GM12878 (cell line): ENCODE results near the gene SCARF1. TPM values are rescaled to one million over a fixed set of nuclear protein-coding genes. Genes with fewer than 3 reads are reported as not detected.
A peak's percentile ranks its signal among the peaks of the same experiment; 100 is the strongest.

Experiments
- ATAC-seq: fragments of 200-7000 bp; cut with Tn5 transposase; 3 replicates; pipeline ENCODE4 v1.9.1; 2020; ENCODE audit warnings: mild to moderate bottlenecking, moderate library complexity
- BruUV-seq: library from RNA; stranded (reverse); fragments of 400-500 nt; replicated peaks from 2 replicates; lab custom pipeline; 2021; lab: Mats Ljungman, UMichigan
- CTCF ChIA-PET: fragments of 300-600 bp; sonication (Branson Sonifier 250); formaldehyde crosslinking; extraction: SDS; loops from one replicate; lab custom pipeline; 2021; ENCODE audit warnings: inconsistent platforms; lab: Yijun Ruan, JAX
- POLR2A ChIA-PET: fragments of 350-600 bp; formaldehyde crosslinking; extraction: SDS; loops from one replicate; lab custom pipeline; 2021; ENCODE audit warnings: inconsistent platforms; lab: Charles Lee
- RAD21 ChIA-PET: fragments of 300-600 bp; sonication (Branson Sonifier 250); formaldehyde crosslinking; loops from one replicate; lab custom pipeline; 2023; ENCODE audit warnings: antibody characterized with exemption; ENCODE audit not compliant: unreplicated experiment; lab: Charles Lee
- SMC1A ChIA-PET: fragments of 300-600 bp; sonication (Branson Sonifier 250); formaldehyde crosslinking; loops from one replicate; lab custom pipeline; 2023; ENCODE audit not compliant: unreplicated experiment, uncharacterized antibody; lab: Charles Lee
- DNase-seq: peaks from one replicate; pipeline ENCODE4 v3.0.0-alpha.2; 2011; ENCODE audit warnings: low read depth, low spot score
- FAIRE-seq: peaks from 3 replicates; lab custom pipeline; 2011; peaks lifted over from hg19 to GRCh38; lab: Jason Lieb, UNC
- H2AFZ ChIP-seq: 2 replicates; pipeline ENCODE4 v1.6.0; 2011; ENCODE audit warnings: low read depth, low read length, control low read depth; ENCODE audit not compliant: control insufficient read depth
- H3K27ac ChIP-seq: 2 replicates; pipeline ENCODE4 v1.5.1; 2011; ENCODE audit warnings: control low read depth; ENCODE audit not compliant: control insufficient read depth, insufficient read depth
- H3K27me3 ChIP-seq, 2 experiments: replicated peaks in 1 of 2; 2 replicates each; pipeline versions ENCODE4 v1.6.0 to v1.6.1; 2011; ENCODE audit warnings: low read length in 1 of 2; ENCODE audit not compliant: control insufficient read depth in 2 of 2, insufficient read depth in 2 of 2
- H3K36me3 ChIP-seq, 2 experiments: 2 replicates each; pipeline ENCODE4 v1.5.1; 2011; ENCODE audit warnings: low read length in 1 of 2; ENCODE audit not compliant: control insufficient read depth in 2 of 2, insufficient read depth in 2 of 2
- H3K4me1 ChIP-seq: 2 replicates; pipeline ENCODE4 v1.6.1; 2011; ENCODE audit warnings: mild to moderate bottlenecking, low read length, moderate library complexity, mixed read lengths; ENCODE audit not compliant: control insufficient read depth, insufficient read depth
- H3K4me2 ChIP-seq: 2 replicates; pipeline ENCODE4 v1.6.0; 2011; ENCODE audit warnings: control low read depth; ENCODE audit not compliant: control insufficient read depth, insufficient read depth
- H3K4me3 ChIP-seq: fragments of 200-600 bp; sonication (generic); 2 replicates; pipeline ENCODE4 v1.5.1; 2016
- H3K79me2 ChIP-seq: 2 replicates; pipeline ENCODE4 v1.6.0; 2011; ENCODE audit warnings: low read length; ENCODE audit not compliant: control insufficient read depth, insufficient read depth
- H3K9ac ChIP-seq: 2 replicates; pipeline ENCODE4 v1.8.0; 2011; ENCODE audit warnings: low read length, control low read depth, mixed read lengths; ENCODE audit not compliant: control insufficient read depth, insufficient read depth
- H3K9me3 ChIP-seq: replicated peaks from 3 replicates; pipeline ENCODE4 v1.5.1; 2011; ENCODE audit warnings: mild to moderate bottlenecking, low read length; ENCODE audit not compliant: control insufficient read depth, insufficient read depth
- H4K20me1 ChIP-seq: 2 replicates; pipeline ENCODE4 v1.6.0; 2011; ENCODE audit not compliant: control insufficient read depth, insufficient read depth
- BCL3 ChIP-seq: IDR thresholded peaks from 2 replicates; pipeline ENCODE4 v1.6.1; 2011; ENCODE audit warnings: borderline replicate concordance, low read depth, mild to moderate bottlenecking, moderate library complexity, low read length; ENCODE audit not compliant: insufficient read depth, poor library complexity, severe bottlenecking
- CHD1 ChIP-seq: IDR thresholded peaks from 2 replicates; pipeline ENCODE4 v1.6.1; 2012; ENCODE audit warnings: low read depth, low read length, improper control_type of control experiment
- MAX ChIP-seq: IDR thresholded peaks from 2 replicates; pipeline ENCODE4 v1.6.1; 2012; ENCODE audit warnings: low read depth, low read length, improper control_type of control experiment
- MYC ChIP-seq: IDR thresholded peaks from 2 replicates; pipeline ENCODE4 v1.6.1; 2011; ENCODE audit warnings: mild to moderate bottlenecking, low read length, moderate library complexity, inconsistent platforms; ENCODE audit not compliant: insufficient read depth, insufficient replicate concordance, insufficient read length, severe bottlenecking
- NFXL1 ChIP-seq: fragments of 450-650 bp; IDR thresholded peaks from 2 replicates; pipeline ENCODE4 v1.6.1; 2017; ENCODE audit warnings: antibody characterized with exemption, mild to moderate bottlenecking, borderline replicate concordance
- POLR2AphosphoS2 ChIP-seq: IDR thresholded peaks from 2 replicates; pipeline ENCODE4 v1.6.1; 2011; ENCODE audit warnings: low read depth, mild to moderate bottlenecking, low read length, improper control_type of control experiment, moderate library complexity
- TCF12 ChIP-seq: IDR thresholded peaks from 2 replicates; pipeline ENCODE4 v1.6.1; 2011; ENCODE audit warnings: low read depth, mild to moderate bottlenecking, low read length
- WGBS: methylation state at CpG from one replicate; pipeline ENCODE4 v1.1.6; 2016; ENCODE audit warnings: low lambda C conversion rate; ENCODE audit not compliant: insufficient replicate concordance, insufficient coverage; ENCODE audit errors: missing lambda C conversion rate; 5-methylcytosine and 5-hydroxymethylcytosine counted together
- in situ Hi-C: fragments of 300-500 bp; cut with MboI; formaldehyde crosslinking; loops from 9 replicates; pipeline ENCODE4 v1.14.3; 2018; ENCODE audit warnings: mixed read lengths
- intact Hi-C: fragments of 100-400 bp; cut with micrococcal nuclease; formaldehyde crosslinking; loops from one replicate; pipeline ENCODE4 v1.14.2; 2022; ENCODE audit not compliant: unreplicated experiment
- polyA plus RNA-seq, 11 experiments: library from polyadenylated mRNA; depleted of rRNA in 4 of 11; unstranded in 6 of 11; stranded (reverse) in 5 of 11; fragments of >200 nt; fragmentation: Nextera tagmentation in 4 of 11; fragmentation: Illumina TruSeq in 1 of 11; extraction: Ambion mirVana in 4 of 11; extraction: Trizol in 1 of 11; gene quantifications; 1 replicate in 1 of 11; 2 replicates in 10 of 11; pipeline versions ENCODE4 v1.2.1 to v1.2.3, GENCODE V29; 2011 to 2016; ENCODE audit warnings: inconsistent platforms in 2 of 11, missing spikeins in 2 of 11, low read depth in 1 of 11
- total RNA-seq, 4 experiments: library from RNA; depleted of rRNA in 3 of 4; stranded (reverse); fragments of >200 nt in 3 of 4; fragmentation: Illumina TruSeq in 1 of 4; extraction: Trizol in 1 of 4; gene quantifications; 2 replicates each; pipeline versions ENCODE4 v1.2.1 to v1.2.3, GENCODE V29; 2013 to 2021

SCARF1 gene
- total and polyA plus RNA-seq, 10 of the 15 experiments (the other 5 are each of a cell fraction or from before 2014, with no cell fraction given), result 0.10 to 1.7 (median 0.43) TPM

DNA sequence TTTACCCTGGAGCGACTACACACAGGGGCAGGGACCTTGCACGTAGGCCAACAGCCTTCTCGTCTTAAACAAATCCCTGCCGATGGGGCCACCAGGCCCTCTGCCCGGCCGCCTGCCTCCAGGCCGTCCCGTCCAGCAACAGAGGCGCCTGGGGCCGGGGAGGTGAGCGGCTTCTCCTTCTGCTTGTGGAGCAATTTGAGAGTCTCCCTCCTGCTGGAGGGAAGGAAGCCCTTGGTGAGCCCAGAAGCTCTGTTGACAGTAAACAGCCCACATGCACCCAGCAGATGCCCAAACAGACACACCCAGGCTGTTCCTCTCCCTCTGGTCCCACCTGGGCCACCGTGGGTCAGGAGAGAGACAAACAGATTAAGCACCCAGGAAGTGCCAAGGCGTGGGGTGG lies 25.0 kb downstream of the SCARF1 start (continued):
- TF ChIP-seq BCL3 (no peak), MAX (no peak), NFXL1 (no peak), POLR2AphosphoS2 (no peak), TCF12 (no peak)

DNA sequence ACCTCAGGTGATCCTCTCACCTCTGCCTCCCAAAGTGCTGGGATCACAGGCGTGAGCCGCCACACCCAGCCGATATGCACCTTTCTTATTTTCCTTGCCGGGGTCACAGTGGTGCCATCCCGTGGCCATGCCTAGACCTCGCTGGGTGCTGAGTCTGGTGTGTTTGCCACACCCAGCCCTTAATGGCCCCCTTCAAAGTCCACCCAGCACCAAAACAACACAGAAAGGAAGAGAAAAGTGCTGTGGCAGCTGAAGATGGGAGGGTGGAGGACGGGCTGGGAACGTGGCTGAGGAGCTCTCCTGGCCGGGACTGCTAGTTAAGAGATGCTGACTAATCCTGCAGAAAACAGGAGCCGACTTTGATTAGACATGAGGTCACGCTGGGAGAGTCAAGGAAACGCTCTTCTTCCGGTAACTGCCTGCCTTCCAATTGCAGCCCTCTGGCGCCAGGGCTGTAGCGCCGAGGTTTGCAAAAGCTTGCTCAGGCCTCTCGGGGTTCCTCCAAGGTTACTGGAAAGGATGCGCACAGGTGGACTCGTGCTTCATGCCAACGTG lies 27.8 kb downstream of the SCARF1 start:
- no peaks in the 10 kb centered on the region for H3K4me1 ChIP-seq
- no peak for FAIRE-seq
- intact Hi-C loops, result no loop called here
- TF ChIP-seq MYC, result no peak
- TF ChIP-seq CHD1, result no peak
- TF ChIP-seq BCL3, result peak; percentile 67
- TF ChIP-seq, all 136 proteins: peak for 1
- no peaks in the 10 kb centered on the region for H3K27me3 ChIP-seq
- in situ Hi-C loops, result no loop called here
- no peaks in the 10 kb centered on the region for H3K79me2 ChIP-seq
- H3K36me3 ChIP-seq, result no peaks in the 10 kb centered on the region
- no peaks in the 10 kb centered on the region for H4K20me1 ChIP-seq
- RAD21 ChIA-PET, result interaction anchor here (2.6 kb wide), 1 partner anchor 11 kb away, joined by 9 read pairs; the partner anchor contains the start of gene SLC43A2
- BruUV-seq, result no TSS peak
- H3K4me2 ChIP-seq, result no peak overlapping the region
- SMC1A ChIA-PET, result interaction anchor here (0.9 kb wide), 1 partner anchor 35 kb away, joined by 3 read pairs; no protein-coding TSS in a partner anchor
- no peaks in the 10 kb centered on the region for H3K9me3 ChIP-seq
- POLR2A ChIA-PET, result interaction anchor here (1.3 kb wide), 1 partner anchor 10 kb away, joined by 4 read pairs; no protein-coding TSS in a partner anchor
- H3K9ac ChIP-seq, result no peak overlapping the region
- H3K4me3 ChIP-seq, result no peak overlapping the region
- CTCF ChIA-PET, result interaction anchor here (2.3 kb wide), 1 partner anchor 10 kb away, joined by 6 read pairs; no protein-coding TSS in a partner anchor
- DNase-seq (no peak), ATAC-seq (no peak)
- no peak overlapping the region for H2AFZ ChIP-seq
- no peak overlapping the region for H3K27ac ChIP-seq
- WGBS, result 82% methylated on average over 20 of the region's 20 CpGs
